ENCODE measurements around the gene SLC6A12. TPM values are rescaled to one million over a fixed set of nuclear protein-coding genes. Genes with fewer than 3 reads are reported as not detected.

Gene SLC6A12
- total RNA-seq, 6 experiments from 2014 or later: not detected

DNA sequence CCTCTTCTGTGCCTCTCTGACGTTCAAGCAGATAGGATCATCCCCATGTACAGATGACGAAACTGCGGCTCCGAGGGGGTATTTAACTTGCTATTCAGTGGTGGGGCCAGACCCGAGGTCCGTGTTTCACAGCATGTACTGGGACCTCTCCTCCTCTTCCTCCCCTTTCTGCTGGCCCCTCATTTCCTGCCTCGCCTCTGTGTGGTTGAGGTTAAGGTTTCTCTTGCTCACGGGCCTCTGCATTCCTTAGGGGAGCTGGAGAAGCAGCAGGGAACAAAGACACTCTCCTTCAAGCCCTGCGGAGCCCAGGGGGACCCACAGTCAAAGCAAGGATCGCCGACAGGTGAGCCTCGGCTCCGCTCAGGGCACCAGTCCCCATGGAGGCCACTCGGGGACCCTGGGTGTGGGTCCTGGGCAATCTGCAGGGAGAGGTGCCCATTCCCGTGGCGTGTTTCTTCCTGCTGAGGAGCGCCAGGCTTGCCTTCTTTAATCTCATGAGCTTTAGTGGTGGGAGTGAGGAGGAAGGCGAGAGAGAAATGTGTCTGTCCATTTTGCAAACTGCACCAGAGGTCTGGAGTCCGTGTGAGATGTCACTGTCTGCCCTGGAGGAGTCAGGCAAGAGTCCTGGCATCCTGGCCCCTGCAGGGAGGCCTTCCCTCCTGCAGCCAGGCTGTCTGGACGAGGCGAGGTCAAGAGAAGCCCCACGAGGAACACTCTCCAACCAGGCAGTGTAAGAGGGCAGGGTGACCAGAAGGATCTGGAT, 45.0 kb downstream of the SLC6A12 start:
- H3K36me3 Mint-ChIP-seq (ENCODE audit: low read depth): no peaks in the 10 kb centered on the region
- DNase-seq: no peak
- H3K4me3 Mint-ChIP-seq: no peak overlapping the region
- no peak for TF ChIP-seq CTCF (IDR thresholded peaks at IDR 0.05)
- no peaks in the 10 kb centered on the region for H3K9me3 Mint-ChIP-seq
- no peak overlapping the region for H3K27ac Mint-ChIP-seq
- H3K27me3 Mint-ChIP-seq (ENCODE audit: insufficient read depth): peaks cover 8% of the 10 kb centered on the region
- peaks cover 19% of the 10 kb centered on the region for H3K4me1 Mint-ChIP-seq (ENCODE audit: low read depth)

DNA sequence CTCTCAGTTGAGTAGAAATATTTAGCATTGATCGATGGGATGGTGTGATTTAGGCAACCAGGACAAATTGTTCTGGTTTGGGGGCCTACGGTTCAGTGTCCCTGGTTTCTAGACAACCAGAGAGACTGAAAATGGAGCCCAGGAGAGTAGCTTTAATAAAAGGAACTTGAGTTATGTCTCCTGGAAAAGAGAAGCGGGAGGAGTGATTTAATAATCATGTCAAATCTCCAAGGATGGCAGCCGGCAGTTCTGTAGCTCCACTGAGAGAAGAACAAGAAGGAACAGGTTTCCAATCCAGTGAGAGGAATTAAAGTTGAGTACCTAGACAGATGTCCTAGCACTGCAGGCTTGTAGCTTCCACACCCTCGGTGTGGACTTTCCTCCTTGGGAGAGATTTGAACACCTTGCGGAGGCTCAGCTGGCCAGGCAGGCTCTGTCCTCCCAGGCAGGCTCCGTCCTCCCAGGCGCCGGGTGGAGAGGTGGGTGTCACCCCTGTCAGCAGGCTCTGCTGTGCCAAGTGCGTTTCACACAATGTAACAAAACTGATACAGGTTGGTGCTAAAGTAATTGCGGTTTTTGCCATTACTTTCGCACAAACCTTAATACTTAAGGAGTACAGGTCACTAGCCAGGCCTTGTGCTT, 45.9 kb downstream of the SLC6A12 start:
- peaks cover 8% of the 10 kb centered on the region for H3K27me3 Mint-ChIP-seq (ENCODE audit: insufficient read depth)
- H3K4me1 Mint-ChIP-seq (ENCODE audit: low read depth): peaks cover 19% of the 10 kb centered on the region
- no peak for DNase-seq
- H3K36me3 Mint-ChIP-seq (ENCODE audit: low read depth): no peaks in the 10 kb centered on the region
- H3K9me3 Mint-ChIP-seq: no peaks in the 10 kb centered on the region
- no peak overlapping the region for H3K27ac Mint-ChIP-seq
- no peak for TF ChIP-seq CTCF (IDR thresholded peaks at IDR 0.05)
- H3K4me3 Mint-ChIP-seq: no peak overlapping the region

GRCh38 chr12:166425-167075, 47.4 kb downstream of the SLC6A12 start:
- DNase-seq: no peak
- Mint-ChIP-seq H3K4me1 (ENCODE audit: low read depth) (peaks cover 19% of the 10 kb centered on the region), H3K36me3 (ENCODE audit: low read depth) (no peaks in the 10 kb centered on the region), H3K27ac (no peak overlapping the region), H3K4me3 (no peak overlapping the region), H3K27me3 (ENCODE audit: insufficient read depth) (peaks cover 12% of the 10 kb centered on the region), H3K9me3 (no peaks in the 10 kb centered on the region)
- TF ChIP-seq CTCF (IDR thresholded peaks at IDR 0.05): no peak

DNA sequence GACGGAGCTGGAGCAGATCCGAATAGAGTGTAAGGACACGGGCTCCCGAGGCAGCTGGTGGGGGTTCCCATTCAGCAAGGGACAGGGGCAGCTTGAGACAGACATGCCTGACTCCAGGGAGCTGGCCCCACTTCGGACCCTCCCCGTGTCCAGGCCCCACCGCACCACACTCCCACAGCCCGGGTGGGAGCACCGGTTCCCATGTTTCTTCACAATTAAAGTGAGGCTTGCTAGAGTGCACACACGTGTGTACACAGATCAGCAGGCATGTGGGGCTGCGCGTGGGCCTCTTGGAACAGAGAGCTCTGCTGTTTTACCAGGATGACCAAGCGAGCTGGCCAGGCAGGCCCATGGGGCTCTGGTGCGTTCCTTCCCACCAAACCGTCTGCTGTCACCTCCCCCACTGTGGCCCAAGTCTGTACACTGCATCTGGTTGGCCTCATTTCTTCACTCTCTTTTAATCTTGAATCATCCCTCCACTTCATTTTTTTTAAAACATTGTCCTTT, 48.0 kb downstream of the SLC6A12 start:
- H3K9me3 Mint-ChIP-seq: no peaks in the 10 kb centered on the region
- no peak overlapping the region for H3K27ac Mint-ChIP-seq
- H3K27me3 Mint-ChIP-seq (ENCODE audit: insufficient read depth): peaks cover 13% of the 10 kb centered on the region
- no peak overlapping the region for H3K4me3 Mint-ChIP-seq
- no peaks in the 10 kb centered on the region for H3K36me3 Mint-ChIP-seq (ENCODE audit: low read depth)
- no peak for DNase-seq
- no peak for TF ChIP-seq CTCF (IDR thresholded peaks at IDR 0.05)
- peaks cover 19% of the 10 kb centered on the region for H3K4me1 Mint-ChIP-seq (ENCODE audit: low read depth)

GRCh38 chr12:164207-164606, 49.8 kb downstream of the SLC6A12 start:
- H3K4me1 Mint-ChIP-seq (ENCODE audit: low read depth): peaks cover 15% of the 10 kb centered on the region
- H3K27me3 Mint-ChIP-seq (ENCODE audit: insufficient read depth): peaks cover 19% of the 10 kb centered on the region
- no peaks in the 10 kb centered on the region for H3K36me3 Mint-ChIP-seq (ENCODE audit: low read depth)
- TF ChIP-seq CTCF (IDR thresholded peaks at IDR 0.05): no peak
- DNase-seq: no peak
- H3K4me3 Mint-ChIP-seq: no peak overlapping the region
- H3K27ac Mint-ChIP-seq: no peak overlapping the region
- H3K9me3 Mint-ChIP-seq: no peaks in the 10 kb centered on the region

All from HFFc6 (cell line).